ENCODE measurements around the gene SPATS2L.

SPATS2L gene

GRCh38 chr2:200471928-200472645 lies 165.6 kb downstream of the SPATS2L start:
- no peak for TF ChIP-seq POLR2A (IDR thresholded peaks at IDR 0.05; ENCODE audit: low read depth, low read length)
- FAIRE-seq (no peak), DNase-seq (ENCODE audit: insufficient read length, low spot score) (no peak)

GRCh38 chr2:200472853-200473464 lies 166.5 kb downstream of the SPATS2L start:
- TF ChIP-seq POLR2A (IDR thresholded peaks at IDR 0.05; ENCODE audit: low read depth, low read length): no peak
- DNase-seq (ENCODE audit: insufficient read length, low spot score): no peak
- no peak for FAIRE-seq

DNA sequence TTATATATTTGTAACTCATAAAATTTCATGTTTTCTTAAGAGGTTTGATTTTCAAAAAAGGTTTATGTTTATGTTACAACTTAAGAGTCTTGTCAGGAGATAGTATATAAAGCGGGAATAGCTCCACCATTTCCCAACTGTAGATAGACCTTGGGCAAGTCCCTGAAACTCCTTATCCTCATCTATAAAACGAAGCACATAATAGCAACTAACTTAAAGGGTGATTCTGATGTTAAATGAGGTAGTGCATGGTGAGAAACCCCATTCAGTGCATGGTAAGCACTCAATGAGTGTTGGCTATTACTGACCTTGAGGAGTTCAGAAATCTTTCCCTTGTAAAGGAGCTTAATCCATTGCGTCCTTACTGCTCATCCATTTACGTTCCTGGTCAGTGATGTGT lies 169.3 kb downstream of the SPATS2L start:
- DNase-seq (ENCODE audit: insufficient read length, low spot score) (no peak), FAIRE-seq (no peak)
- no peak for TF ChIP-seq POLR2A (IDR thresholded peaks at IDR 0.05; ENCODE audit: low read depth, low read length)

GRCh38 chr2:200476836-200477235 lies 170.3 kb downstream of the SPATS2L start:
- DNase-seq (ENCODE audit: insufficient read length, low spot score) (no peak), FAIRE-seq (no peak)
- TF ChIP-seq POLR2A (IDR thresholded peaks at IDR 0.05; ENCODE audit: low read depth, low read length): no peak

GRCh38 chr2:200477667-200478131 lies 171.2 kb downstream of the SPATS2L start:
- DNase-seq (ENCODE audit: insufficient read length, low spot score) (no peak), FAIRE-seq (no peak)
- TF ChIP-seq POLR2A (IDR thresholded peaks at IDR 0.05; ENCODE audit: low read depth, low read length): no peak

- DNase-seq (ENCODE audit: insufficient read length, low spot score): peak; percentile 41
Observed at GRCh38 chr2:200479692-200480265, 173.3 kb downstream of the SPATS2L start.

DNA sequence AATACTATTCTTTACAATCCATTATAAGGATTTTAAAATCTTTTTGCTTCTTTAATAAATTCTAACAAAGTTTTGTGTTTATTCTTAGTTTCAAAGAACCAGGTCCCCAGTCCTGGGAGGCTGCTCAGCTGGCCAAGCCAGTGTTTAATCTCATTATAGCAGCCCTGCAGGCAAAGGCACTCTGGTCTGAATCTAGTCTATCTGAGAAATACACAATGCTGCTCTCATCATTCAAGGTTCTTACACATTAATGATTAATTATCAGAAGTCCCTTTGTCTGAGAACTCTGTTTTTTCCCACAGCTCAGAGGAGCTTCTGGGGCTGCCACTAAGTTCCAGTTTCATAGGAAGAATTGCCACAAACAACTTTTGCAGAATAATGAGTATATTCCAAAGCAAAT lies 175.7 kb downstream of the SPATS2L start:
- DNase-seq (ENCODE audit: insufficient read length, low spot score) (no peak), FAIRE-seq (no peak)
- no peak for TF ChIP-seq POLR2A (IDR thresholded peaks at IDR 0.05; ENCODE audit: low read depth, low read length)

More at GRCh38 chr2:200479692-200480265, 173.3 kb downstream of the SPATS2L start:
- peak; percentile 69 for FAIRE-seq
- TF ChIP-seq POLR2A (IDR thresholded peaks at IDR 0.05; ENCODE audit: low read depth, low read length): no peak

- DNase-seq (ENCODE audit: insufficient read length, low spot score): peak; percentile 35
- no peak for TF ChIP-seq POLR2A (IDR thresholded peaks at IDR 0.05; ENCODE audit: low read depth, low read length)
- FAIRE-seq: peak; percentile 68
Observed at GRCh38 chr2:200483729-200484198, 177.3 kb downstream of the SPATS2L start.

DNA sequence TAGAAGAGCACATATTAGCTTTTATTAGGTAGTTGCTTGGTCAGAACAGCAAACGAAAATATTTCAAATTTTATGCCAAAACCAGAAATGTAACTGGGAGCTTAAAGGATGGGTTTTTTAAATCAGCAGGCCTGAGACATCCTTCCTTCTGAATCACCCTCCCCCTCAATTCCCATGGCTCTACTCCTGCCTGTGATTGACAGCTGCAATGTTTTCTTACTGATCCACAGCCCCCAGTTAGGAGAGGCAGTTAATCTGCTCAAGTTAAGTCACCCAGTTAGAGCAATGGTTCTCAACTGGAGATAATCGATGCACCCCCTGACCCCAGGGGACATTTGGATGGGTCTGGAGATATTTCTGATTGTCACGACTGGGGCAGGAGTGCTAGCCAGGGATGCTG lies 178.4 kb downstream of the SPATS2L start:
- DNase-seq (ENCODE audit: insufficient read length, low spot score) (no peak), FAIRE-seq (no peak)
- no peak for TF ChIP-seq POLR2A (IDR thresholded peaks at IDR 0.05; ENCODE audit: low read depth, low read length)

DNA sequence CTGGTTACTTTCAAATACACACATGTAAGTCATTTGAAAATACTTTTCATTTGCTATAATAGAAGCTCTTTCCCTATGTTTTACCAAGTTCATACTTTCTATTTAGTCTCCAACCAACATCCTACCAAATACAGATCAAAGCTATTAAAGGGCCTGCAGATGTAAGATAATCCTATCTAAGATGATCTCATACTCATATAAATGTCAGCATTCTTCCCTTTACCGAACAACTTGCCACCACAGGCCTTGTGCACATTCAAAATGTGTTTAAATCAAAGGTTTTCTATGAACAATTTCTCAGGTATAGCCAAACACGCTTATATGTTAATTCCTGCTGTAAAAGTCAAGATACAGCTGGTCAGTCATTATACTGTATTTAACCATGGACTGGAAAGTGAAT lies 180.0 kb downstream of the SPATS2L start:
- DNase-seq (ENCODE audit: insufficient read length, low spot score) (no peak), FAIRE-seq (no peak)
- no peak for TF ChIP-seq POLR2A (IDR thresholded peaks at IDR 0.05; ENCODE audit: low read depth, low read length)

DNA sequence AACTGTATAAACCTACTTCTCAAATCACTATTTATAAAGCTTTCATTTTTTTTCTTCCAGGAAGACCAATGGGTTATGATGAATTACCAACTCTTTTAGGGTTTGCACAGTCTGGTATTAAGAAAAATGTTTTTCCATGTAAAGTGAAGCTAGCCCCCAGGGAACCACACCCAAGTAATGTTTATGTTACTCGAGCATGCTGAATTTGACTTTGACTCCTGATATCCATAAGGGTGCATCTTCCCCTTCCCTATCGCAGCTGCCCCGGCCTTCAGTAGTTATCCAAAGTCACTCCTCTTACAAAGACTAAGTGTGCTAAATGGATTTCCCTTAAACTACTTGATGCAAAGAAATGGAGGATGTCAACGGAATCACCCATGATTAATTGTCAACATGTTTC lies 181.7 kb downstream of the SPATS2L start:
- FAIRE-seq: no peak
- TF ChIP-seq POLR2A (IDR thresholded peaks at IDR 0.05; ENCODE audit: low read depth, low read length): no peak
- no peak for DNase-seq (ENCODE audit: insufficient read length, low spot score)

DNA sequence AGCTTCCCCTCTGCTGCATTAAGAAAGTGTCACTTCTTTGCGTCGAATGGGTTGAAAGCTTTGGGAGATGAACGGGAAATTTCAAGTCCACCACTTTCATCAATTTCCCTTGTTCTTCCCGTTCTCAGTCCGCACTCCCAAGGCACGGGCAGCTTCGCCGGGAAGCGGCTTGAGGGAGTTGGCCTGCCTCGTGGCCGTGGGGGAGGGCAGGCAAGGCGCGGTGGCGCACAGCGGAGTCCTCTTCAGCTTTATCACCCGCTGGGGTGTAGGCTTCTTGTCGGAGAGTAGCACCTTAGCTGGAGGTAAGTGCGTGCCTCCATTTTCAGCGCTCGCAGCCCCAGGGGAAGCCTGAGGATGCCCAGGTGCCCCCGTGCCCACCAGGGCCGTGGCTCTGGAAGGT lies 183.5 kb downstream of the SPATS2L start:
- DNase-seq (ENCODE audit: insufficient read length, low spot score): no peak
- no peak for FAIRE-seq
- no peak for TF ChIP-seq POLR2A (IDR thresholded peaks at IDR 0.05; ENCODE audit: low read depth, low read length)

GRCh38 chr2:200492656-200493055 lies 186.2 kb downstream of the SPATS2L start:
- TF ChIP-seq POLR2A (IDR thresholded peaks at IDR 0.05; ENCODE audit: low read depth, low read length): no peak
- DNase-seq (ENCODE audit: insufficient read length, low spot score): no peak
- no peak for FAIRE-seq

DNA sequence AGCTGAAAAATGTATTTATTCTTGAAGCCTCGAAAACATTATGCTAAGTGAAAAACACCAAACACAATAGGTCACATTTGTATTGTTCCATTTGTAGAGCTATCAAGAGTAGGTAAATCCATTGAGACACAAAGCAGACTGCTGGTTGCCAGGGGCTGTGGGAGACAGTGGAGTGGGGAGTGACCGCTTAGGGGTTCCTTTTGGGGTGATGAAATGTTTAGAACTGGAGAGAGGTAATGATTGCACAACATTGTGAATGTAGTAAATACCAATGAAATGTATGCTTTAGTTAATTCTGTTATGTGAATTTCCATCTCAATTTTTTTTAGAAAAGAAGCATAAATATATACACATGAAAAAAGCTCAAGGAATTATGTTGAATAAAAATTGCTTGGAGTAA lies 187.6 kb downstream of the SPATS2L start:
- DNase-seq (ENCODE audit: insufficient read length, low spot score) (no peak), FAIRE-seq (no peak)
- no peak for TF ChIP-seq POLR2A (IDR thresholded peaks at IDR 0.05; ENCODE audit: low read depth, low read length)

DNA sequence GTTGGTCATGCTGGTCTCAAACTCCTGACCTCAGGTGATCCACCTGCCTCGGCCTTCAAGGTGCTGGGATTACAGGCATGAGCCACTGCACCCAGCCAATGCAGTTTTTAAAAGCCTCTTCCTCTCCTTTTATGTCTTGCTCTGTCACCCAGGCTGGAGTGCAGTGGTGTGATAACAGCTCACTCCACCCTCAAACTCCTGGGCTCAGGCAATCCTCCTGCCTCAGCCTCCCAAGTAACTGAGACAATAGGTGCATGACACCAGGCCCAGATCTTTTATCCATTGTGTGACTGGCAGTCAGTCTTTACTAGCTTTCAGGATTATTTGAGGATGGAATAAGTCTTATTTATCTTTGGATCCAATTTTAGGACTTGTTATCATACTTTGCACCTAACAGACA lies 190.2 kb downstream of the SPATS2L start:
- no peak for TF ChIP-seq POLR2A (IDR thresholded peaks at IDR 0.05; ENCODE audit: low read depth, low read length)

More for the DNA sequence above, 190.2 kb downstream of the SPATS2L start:
- FAIRE-seq (no peak), DNase-seq (ENCODE audit: insufficient read length, low spot score) (no peak)

Measured in H54 (cell line).